T-helper 22 cell (primary cell): ENCODE measurements around the gene B3GALT6.
"Not testable (repeated sequence)": the region's sequence is repeated elsewhere in the genome, so short reads cannot be mapped to it uniquely, and the experiment has no call there.

Source experiments
- DNase-seq: peaks from one replicate; pipeline ENCODE4 v3.0.0-alpha.2; 2020; ENCODE audit warnings: low read depth

Gene B3GALT6

DNA sequence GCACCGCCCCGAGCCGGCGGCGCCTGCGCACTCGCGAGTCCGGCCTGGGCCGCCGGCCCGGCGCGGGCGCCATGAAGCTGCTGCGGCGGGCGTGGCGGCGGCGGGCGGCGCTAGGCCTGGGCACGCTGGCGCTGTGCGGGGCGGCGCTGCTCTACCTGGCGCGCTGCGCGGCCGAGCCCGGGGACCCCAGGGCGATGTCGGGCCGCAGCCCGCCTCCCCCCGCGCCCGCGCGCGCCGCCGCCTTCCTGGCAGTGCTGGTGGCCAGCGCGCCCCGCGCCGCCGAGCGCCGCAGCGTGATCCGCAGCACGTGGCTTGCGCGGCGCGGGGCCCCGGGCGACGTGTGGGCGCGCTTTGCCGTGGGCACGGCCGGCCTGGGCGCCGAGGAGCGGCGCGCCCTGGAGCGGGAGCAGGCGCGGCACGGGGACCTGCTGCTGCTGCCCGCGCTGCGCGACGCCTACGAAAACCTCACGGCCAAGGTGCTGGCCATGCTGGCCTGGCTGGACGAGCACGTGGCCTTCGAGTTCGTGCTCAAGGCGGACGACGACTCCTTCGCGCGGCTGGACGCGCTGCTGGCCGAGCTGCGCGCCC, at the start of gene B3GALT6:
Gene B3GALT6, plus strand, starts transcription at position 30 of the 588 bp plus-strand sequence. Its CDS starts 42 bp downstream, at position 72.
- DNase-seq: no peak

GRCh38 chr1:1182491-1183220, 49.4 kb upstream of the B3GALT6 start:
- DNase-seq: no peak

- no peak for DNase-seq
Observed at GRCh38 chr1:1183221-1183747, 48.8 kb upstream of the B3GALT6 start.

DNA sequence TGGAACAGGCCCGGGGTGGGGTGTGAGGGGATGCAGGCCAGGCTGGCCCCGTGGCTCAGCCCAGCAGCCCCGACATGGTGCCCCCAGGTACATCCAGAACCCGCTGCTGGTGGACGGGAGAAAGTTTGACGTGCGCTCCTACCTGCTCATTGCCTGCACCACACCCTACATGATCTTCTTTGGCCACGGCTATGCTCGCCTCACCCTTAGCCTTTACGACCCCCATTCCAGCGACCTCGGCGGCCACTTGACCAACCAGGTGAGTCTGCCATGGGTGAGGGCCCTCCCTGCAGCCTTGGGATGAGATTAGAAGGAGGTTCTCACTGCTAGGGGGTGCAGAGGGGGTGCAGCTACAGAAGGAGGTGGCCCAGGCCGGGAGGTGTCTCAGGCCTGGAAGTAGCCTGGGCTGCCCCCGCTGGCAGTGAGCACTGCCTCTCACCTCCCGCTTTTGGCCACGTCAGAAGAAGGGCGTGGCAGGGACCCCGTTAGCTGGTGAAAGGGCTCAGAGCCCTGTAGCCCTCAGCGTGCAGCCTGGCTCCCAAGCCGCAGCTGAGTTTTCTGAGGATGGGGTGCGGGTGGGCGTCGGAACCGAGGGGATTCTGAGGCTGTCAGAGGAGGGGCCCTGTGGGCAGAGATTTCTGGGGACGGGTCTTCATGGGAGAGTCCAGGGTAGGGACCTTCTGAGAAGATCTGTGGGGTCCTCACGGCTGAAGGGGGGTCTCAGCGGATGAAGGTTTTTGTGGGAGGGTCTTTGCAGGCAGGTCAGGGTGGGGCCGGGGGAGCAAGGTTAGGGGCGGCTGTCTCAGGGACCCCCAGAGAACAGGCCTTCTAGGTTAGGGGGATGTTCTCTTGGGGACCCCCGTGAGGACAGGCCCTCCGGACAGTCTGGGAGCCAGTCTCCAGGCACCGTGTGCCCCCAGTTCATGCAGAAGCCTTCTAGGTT, 47.9 kb upstream of the B3GALT6 start:
- no peak for DNase-seq

GRCh38 chr1:1185101-1185765, 46.8 kb upstream of the B3GALT6 start:
- DNase-seq: no peak

GRCh38 chr1:1187938-1188337, 44.1 kb upstream of the B3GALT6 start:
- no peak for DNase-seq

DNA sequence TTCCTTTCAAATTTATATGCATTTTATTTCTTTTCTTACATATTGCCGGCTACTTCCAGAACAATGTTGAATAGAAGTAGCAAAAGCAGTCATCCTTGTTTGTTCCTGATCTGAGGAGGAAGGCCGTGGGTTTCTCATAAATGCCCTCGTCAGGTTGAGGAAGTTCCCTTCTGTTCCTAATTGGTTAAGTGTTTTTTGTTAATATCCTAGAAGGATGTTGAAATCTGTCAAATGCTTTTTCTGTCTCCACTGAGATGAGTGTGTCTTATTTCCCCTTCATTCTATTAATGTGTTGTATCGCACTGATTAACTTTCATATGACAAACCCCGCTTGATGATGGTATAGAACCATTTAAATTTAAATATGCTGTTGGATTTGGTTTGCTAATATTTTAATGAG, 42.9 kb upstream of the B3GALT6 start:
- DNase-seq: no peak

DNA sequence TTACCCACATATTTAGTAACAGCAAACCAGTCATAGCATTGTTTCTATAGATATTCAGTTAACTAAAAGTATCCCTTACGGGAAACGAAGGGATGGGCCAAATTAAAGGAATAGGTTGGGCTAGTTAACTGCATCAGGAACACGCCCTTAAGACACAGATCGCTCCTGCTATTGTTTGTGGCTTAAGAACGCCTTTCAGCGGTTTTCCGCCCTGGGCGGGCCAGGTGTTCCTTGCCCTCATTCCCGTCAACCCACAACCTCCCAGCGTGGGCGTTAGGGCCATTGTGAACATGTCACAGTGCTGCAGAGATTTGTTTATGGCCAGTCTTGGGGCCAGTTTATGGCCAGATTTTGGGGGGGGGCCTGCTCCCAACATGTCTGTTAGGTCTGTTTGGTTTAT, 40.3 kb upstream of the B3GALT6 start:
- no peak for DNase-seq

DNA sequence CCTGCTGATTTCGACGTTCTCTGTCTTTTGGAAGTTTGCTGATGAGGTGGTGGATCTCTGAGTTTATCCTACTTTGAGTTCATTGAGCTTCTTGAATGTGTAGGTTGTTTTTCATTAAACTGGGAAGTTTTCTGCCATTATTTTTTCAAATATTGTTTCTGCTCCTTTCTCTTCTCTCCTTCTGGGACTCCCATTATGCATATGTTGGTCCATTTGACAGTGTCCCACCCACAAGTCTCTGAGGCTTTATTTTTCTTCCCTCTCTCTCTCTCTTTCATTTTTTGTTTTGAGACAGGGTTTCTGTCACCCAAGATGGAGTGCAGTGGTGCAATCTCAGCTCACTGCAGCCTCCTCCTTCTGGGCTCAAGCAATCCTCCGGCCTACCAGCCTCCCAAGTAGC, 37.3 kb upstream of the B3GALT6 start:
- DNase-seq: no peak

- not testable (repeated sequence) for DNase-seq
Observed at GRCh38 chr1:1195726-1196125, 36.3 kb upstream of the B3GALT6 start.

GRCh38 chr1:1196431-1197187, 35.4 kb upstream of the B3GALT6 start:
- no peak for DNase-seq

- no peak for DNase-seq
Observed at GRCh38 chr1:1197188-1197500, 34.9 kb upstream of the B3GALT6 start.

DNA sequence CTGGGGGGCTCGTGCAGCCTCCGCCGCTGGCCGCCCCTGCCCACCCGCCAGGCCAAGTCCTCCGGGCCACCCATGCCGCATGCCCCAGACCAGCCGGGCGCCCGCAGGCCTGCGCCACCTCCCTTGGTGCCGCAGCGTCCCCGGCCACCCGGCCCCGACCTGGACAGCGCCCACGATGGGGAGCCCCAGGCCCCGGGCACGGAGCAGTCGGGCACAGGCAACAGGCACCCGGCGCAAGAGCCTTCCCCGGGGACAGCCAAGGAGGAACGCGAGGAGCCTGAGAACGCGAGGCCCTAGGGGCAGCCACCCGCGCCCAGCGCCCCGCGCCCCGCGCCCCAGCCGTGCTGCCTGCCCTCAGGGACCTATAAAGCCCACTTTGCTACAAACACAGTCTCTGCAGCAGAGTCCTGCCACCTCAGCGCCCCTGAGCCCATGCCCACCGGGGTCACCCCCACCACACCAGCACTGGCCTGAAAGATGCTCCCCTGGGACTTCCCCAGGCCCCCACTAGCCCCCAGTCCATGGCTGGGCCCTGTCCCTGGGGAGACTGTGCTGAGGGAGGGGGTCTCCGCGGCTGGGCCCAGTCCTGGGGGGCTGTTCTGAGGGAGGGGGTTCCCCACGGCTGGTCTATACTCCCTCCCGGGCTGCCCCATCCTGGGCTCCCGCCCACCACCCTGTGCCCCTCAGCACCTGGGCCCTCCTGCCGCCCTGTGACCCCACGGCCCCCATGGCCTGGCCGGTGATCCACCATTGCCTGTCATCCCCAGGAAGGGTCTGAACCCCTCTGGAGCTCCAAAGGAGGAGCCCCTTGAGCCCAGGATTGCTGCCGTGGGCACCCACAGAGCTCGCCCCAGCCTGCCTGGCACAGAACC, 34.2 kb upstream of the B3GALT6 start:
- DNase-seq: no peak

GRCh38 chr1:1198423-1199140, 33.5 kb upstream of the B3GALT6 start:
- DNase-seq: no peak

DNA sequence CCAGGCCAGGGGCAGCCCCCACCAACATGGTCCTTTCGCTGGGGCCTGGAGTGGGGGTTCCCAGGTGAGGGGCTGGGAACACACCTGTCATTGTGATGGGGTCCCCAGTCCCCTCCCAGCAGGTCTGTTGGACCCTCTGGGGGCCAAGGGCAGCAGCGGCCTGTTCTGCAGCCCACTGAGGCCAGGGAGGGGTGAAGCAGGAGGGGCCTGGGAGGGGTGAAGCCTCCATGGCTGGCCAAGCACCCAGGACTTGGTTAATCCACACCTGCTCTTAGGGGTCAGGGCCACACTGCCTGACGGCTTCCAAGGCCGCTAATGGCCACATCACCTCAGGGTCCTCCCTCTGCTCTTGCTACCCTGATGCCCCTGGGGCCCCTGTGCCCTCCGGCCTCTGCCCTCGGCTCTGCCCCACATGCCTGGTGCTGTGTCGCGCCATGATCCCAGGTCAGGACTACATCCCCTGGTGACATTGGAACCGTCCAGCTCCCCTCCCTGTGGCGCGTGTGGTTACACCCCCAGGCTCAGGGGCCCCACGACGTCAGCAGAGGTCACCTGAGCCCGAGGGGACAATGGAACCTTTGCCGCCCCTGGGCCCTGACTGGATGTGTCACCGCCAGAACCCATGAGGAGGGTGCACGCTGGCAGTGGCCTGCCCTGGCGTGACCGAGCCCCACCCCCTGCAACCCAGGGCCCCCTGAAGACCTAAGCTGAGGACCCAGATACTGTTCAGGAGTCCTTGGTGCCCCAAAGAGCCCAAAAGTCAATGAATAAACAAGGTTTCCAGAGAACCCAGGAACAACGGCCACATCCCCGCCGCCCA, 32.7 kb upstream of the B3GALT6 start:
- DNase-seq: no peak

GRCh38 chr1:1199961-1200875, 31.8 kb upstream of the B3GALT6 start:
- no peak for DNase-seq
